Activated CD8-positive, alpha-beta memory T cell treated with anti-CD3 and anti-CD28 coated beads for 24 hours (primary cell): ENCODE results near the gene KRT86.
"Not testable (repeated sequence)": the region's sequence is repeated elsewhere in the genome, so short reads cannot be mapped to it uniquely, and the experiment has no call there.

ENCODE experiments used
- DNase-seq: peaks from one replicate; pipeline ENCODE4 v3.0.0-alpha.2; 2020

The KRT86 gene

GRCh38 chr12:52343550-52343949 is 69.1 kb downstream of the KRT86 start:
- no peak for DNase-seq

- DNase-seq: no peak
These were observed 69.7 kb downstream of the KRT86 start for GRCh38 chr12:52344111-52344510.

- not testable (repeated sequence) for DNase-seq
These were observed 70.6 kb downstream of the KRT86 start for GRCh38 chr12:52345041-52345440.

- DNase-seq: no peak
These were observed 72.1 kb downstream of the KRT86 start for GRCh38 chr12:52346593-52346992.

- no peak for DNase-seq
These were observed 72.6 kb downstream of the KRT86 start for GRCh38 chr12:52347016-52347415.

GRCh38 chr12:52347551-52348510 is 73.4 kb downstream of the KRT86 start:
- DNase-seq: no peak

GRCh38 chr12:52349196-52349595 is 74.8 kb downstream of the KRT86 start:
- DNase-seq: no peak

GRCh38 chr12:52350021-52350620 is 75.7 kb downstream of the KRT86 start:
- no peak for DNase-seq

GRCh38 chr12:52350786-52351185 is 76.3 kb downstream of the KRT86 start:
- no peak for DNase-seq

GRCh38 chr12:52351196-52352059 is 77.0 kb downstream of the KRT86 start:
- DNase-seq: peak; percentile 68

- DNase-seq: no peak
These were observed 78.5 kb downstream of the KRT86 start for GRCh38 chr12:52352951-52353350.

GRCh38 chr12:52353766-52354165 is 79.3 kb downstream of the KRT86 start:
- DNase-seq: no peak

GRCh38 chr12:52354200-52354599 is 79.8 kb downstream of the KRT86 start:
- no peak for DNase-seq

- DNase-seq: no peak
These were observed 80.7 kb downstream of the KRT86 start for GRCh38 chr12:52355176-52355575.

- DNase-seq: no peak
These were observed 81.8 kb downstream of the KRT86 start for GRCh38 chr12:52356031-52356761.

- no peak for DNase-seq
These were observed 82.5 kb downstream of the KRT86 start for GRCh38 chr12:52356762-52357580.
